T-helper 1 cell treated with Interleukin-12 subunit alpha and Interleukin-12 subunit beta and Interleukin-4 antibody, amounts not matched to agents 30 ng/mL and 1 ng/mL, for 36 hours (primary cell): ENCODE measurements around the gene TSPAN32. TPM values are rescaled to one million over a fixed set of nuclear protein-coding genes. Genes with fewer than 3 reads are reported as not detected.
"Not testable (repeated sequence)": the region's sequence is repeated elsewhere in the genome, so short reads cannot be mapped to it uniquely, and the experiment has no call there.

Experiments used
- intact Hi-C: fragments of 100-400 bp; cut with micrococcal nuclease; formaldehyde crosslinking; loops from one replicate; pipeline ENCODE4 v1.15.1; 2024
- total RNA-seq: library from RNA; stranded (reverse); gene quantifications from 2 replicates; pipeline ENCODE4 v1.2.3, GENCODE V29; 2022

Gene TSPAN32
- total RNA-seq, 1 donor from 2014 or later, result 23.1 TPM

DNA sequence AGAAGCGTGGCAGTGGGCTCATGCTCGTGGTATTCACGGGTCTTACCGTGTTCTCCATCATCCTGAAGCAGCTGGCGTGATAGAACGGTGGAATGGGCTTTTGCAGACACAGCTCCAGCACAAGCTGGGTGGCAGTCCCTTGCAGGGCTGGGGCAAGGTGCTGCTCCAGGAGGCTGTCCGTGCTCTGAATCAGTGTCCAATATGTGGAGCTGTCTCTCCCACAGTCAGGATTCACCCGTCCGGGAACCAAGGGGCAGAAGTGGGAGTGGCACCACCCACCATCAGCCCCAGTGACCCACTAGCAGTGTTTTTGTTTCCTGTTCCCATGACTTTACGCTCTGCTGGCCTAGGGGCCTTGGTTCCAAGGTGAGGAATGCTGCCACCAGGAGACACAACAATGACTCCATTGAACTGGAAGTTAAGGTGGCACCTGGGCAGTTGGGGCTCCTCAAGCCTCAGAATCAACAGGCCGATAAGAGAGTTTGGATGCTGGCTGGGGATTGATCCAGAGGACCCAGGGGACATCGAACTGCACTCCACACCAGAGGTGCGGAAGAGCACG lies 58.3 kb downstream of the TSPAN32 start:
- intact Hi-C loops, result no loop called here

DNA sequence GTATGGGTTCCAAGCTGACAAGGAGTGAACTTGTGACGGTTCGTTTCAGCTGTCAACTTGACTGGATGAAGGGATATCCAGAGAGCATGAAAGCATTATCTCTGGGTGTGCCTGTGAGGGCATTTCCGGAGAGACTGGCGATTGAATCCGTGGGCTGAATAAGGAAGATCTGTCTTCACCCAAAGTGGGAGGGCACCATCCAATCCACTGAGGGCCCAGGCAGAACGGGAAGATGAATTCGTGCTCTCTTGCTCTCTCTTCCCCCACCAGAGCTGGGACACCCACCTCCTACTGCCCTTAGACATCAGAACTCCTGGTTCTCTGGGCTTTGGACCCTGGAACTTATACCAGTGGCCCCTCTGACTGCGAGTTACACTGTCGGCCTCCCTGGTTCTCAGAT lies 59.8 kb downstream of the TSPAN32 start:
- intact Hi-C loops, result no loop called here

DNA sequence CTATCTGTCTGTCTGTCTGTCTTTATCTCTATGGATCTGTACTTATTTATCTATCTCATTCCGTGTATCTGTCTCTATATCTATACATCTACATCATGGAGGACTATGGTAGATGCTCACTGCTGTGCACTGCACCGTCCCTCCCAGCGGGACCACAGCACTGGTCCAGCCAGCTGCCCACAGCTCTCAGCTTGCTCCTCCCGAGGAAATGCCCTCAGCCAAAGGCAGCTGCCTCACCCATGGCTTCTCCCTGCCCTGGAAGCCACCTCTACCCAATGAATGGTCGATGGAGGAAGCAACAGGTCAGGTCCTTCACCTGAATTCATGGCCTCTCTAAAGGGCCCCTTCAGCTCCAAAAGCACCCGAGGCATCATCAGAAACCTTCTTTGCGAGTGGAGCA lies 60.6 kb downstream of the TSPAN32 start:
- intact Hi-C loops, result no loop called here

DNA sequence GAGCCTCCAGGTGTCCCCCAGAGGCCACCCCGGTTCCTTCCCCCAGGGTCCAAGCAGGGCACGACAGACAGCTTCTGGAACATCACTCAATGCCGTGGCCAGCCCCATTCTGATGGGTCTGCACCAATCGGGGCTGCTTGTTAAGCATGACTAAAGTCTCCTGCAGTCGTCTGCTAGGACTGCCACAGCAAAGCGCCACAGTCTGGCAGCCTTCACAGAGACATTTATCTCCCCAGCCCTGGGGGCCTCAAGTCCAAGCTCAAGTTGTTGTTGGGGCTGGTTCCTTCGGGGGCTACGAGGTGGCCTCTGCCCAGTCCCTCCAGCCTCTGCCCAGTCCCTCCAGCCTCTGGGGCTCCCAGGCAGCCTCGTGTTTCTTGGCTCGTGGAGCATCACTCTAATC lies 61.3 kb downstream of the TSPAN32 start:
- intact Hi-C loops, result no loop called here

DNA sequence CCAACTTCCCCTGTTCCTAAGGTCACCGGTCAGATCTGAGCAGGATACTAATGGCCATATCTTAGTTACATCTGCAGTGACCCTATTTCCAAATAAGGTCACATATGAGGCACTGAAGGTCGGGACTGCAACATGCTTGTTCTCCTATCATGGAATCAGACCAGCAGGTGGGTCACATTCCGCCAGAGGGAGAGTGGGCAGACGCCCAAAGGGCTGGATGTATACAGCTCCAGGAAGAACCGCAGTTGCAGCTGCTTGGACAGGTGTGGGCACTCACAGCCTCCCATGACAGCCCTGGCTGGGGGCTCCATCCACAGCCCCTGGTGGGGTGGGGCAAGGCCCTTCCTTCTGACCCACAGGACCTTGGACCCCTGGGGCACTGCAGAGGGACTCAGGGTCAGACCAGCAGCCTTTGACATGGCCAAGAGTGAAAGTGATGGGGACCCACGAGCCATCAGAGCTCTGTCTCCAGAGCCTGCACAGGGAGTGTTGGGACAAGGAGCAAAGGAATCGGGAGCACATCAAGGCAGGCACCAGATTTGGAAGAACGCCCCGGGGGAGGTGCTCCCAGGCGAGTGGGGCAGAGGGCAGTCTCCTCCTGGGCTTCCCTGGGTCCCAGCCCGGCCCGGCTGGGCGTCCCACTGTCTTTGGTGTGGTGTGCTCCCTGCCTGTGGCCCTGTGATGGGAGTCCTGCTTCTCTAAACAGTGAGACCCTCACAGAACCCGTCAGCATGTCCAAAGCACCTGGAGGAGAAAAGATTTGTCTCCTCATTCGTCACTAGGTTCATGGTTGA lies 62.0 kb downstream of the TSPAN32 start:
- intact Hi-C loops, result no loop called here

DNA sequence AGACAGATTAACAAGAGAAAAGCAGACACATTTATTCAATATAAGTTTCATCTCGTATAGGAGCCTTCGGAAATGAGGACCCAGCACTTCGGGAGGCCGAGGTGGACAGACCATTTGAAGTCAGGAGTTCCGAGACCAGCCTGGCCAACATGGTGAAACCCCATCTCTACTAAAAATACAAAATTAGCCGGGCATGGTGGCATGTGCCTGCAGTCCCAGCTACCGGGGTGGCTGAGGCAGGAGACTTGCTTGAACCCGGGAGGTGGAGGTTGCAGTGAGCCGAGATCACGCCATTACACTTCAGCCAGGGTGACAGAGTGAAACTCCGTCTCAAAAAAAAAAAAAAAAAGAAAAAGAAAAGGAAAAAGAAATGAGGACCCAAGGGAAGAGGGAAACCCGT lies 62.6 kb downstream of the TSPAN32 start:
- intact Hi-C loops, result not testable (repeated sequence)

DNA sequence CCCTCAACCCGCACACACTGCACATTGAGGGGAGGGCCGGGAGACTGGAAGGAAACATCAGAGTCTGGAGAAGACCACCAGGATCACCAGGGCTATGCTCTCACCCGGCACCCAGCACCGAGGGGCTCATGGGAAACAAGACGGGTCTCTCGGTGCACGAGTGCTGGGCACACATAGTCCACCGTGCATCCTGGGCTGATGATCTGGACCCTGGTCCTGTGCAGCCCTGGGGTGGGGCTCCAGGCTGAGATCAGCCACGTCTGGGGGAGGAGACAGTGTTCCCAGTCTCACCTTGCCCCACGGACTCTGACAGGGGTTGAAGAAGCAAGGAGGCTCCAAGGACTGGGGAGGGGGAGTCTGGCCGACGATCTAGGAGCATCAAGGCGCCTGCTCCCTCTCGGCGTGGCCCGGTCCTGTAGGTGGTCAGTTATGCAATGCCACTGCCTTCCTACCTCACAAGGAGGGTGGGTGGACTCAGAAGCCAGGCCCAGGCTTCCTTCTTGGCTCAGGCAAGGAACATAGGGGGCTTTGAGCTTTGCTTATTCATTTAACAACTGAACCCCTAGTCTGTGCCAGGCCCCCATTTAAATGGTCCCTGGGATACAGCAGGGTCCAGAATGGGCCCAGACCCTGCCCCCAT lies 63.9 kb downstream of the TSPAN32 start:
- intact Hi-C loops, result no loop called here

DNA sequence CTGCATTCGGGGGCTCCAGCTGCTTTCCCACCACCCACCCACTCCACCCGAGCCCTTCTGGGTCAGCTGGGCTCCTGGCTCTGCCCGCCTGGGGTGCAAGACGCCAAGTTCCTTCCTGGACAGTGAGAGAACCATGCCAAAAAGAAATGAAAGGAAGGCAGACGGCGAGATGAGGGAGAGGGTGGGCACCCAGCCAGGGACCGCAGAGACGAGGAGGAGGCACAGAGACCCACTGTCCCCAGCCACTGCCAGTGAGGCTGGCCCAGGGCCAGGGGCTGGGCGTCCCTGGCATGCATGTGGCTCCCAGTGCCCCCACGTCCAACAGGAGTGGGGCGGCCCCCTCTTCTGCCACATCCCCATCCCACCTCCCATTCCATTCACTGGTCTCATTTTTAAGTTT lies 64.5 kb downstream of the TSPAN32 start:
- intact Hi-C loops, result no loop called here

DNA sequence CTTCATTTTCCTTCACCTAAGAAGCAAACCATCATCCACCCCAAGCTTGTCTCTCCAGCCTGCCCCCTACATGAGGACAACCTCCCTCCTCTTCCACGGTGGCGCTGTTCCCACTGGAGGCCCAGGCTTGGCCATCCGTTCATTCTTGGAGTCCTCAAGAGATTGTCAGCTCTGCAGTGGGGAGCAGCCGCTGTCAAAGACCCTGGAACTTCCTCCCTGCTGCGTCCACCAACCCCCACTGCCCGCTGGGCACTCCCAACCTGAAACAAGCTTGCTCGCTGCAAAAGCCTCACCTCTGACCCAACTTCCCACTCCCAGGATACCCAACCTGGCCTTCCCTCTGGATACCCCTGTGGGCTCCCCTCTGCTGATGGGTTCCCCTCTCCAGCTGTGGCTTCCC lies 64.9 kb downstream of the TSPAN32 start:
- intact Hi-C loops, result no loop called here

DNA sequence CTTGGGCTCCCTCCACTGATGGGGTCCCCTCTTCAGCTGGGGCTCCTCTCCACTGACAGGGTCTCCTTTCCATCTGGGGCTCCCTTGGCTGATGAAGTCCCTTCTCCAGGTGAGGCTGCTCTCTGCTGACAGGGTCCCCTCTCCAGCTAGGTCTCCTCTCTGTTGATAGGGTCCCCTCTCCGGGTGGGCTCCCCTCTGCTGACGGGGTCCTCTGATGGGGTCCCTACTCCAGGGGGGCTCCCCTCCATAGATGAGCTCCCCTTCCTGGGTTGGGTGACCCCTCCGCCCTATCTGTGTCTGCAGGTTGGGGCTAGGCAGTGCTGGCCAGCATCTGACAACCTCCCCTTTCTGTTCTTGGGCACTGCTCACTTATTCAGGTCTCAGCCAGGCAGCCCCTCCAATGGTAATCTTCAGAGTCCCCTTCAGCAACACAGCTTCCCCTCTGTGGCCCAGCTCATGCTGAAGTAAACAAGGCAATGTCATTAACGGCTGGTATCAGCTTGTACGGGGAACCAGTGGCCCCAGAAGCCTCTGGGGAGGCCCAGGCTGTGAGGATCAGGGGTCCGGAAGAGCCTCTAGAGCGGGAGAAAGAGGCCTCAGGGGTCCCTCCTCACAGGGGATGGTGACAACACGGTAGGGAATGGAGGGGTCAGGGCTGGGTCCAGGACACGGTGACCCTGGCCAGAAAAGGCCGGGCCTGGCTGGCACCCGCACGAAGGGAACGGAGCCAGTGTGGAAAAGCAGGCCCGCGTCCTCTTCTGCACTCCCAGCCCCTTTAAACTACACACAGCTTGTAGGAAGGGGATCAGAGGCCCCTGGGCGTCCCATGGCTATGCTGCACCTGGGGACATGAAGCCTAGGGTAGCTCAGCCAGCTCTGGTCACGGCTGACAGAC lies 65.7 kb downstream of the TSPAN32 start:
- intact Hi-C loops, result no loop called here

Other genes starting within 250 kb of the TSPAN32 start
- 0.17 and 0.32 TPM in 2 replicates for gene IGF2, start 162.6 kb upstream of the TSPAN32 start, total RNA-seq
- not detected in 2 replicates for gene INS, start 140.8 kb upstream of the TSPAN32 start, total RNA-seq
- not detected in 2 replicates for gene TH, start 130.2 kb upstream of the TSPAN32 start, total RNA-seq
- gene ASCL2, start 31.4 kb upstream of the TSPAN32 start, total RNA-seq, result 0.24 TPM in 1 of 2 replicates, not detected in the other
- 20.4 and 21.2 TPM in 2 replicates for gene C11orf21, start 95 bp upstream of the TSPAN32 start, total RNA-seq
- 184 and 189 TPM in 2 replicates for gene CD81, start 75.3 kb downstream of the TSPAN32 start, total RNA-seq
- 51.6 and 55.3 TPM in 2 replicates for gene TSSC4, start 98.7 kb downstream of the TSPAN32 start, total RNA-seq
- not detected in 2 replicates for gene TRPM5, start 142.5 kb downstream of the TSPAN32 start, total RNA-seq
- 15.8 and 16.9 TPM in 2 replicates for gene KCNQ1, start 143.0 kb downstream of the TSPAN32 start, total RNA-seq